K562 (cell line): ENCODE results near the gene CCNY. TPM values are rescaled to one million over a fixed set of nuclear protein-coding genes. Genes with fewer than 3 reads are reported as not detected.

Source experiments
- CBX8 ChIP-seq: fragments of 200-600 bp; sonication (generic); IDR thresholded peaks from 2 replicates; pipeline ENCODE4 v1.6.1; 2012; ENCODE audit warnings: borderline replicate concordance, mixed run types, low read depth, mild to moderate bottlenecking, moderate library complexity, mixed read lengths, low read length, control low read depth, inconsistent platforms; ENCODE audit not compliant: poor library complexity, severe bottlenecking; ENCODE audit errors: extremely low read depth
- CEBPG ChIP-seq, 3 experiments: fragments of 200-800 bp in 1 of 3; sonication (Bioruptor generic) in 1 of 3; sonication (generic) in 1 of 3; formaldehyde crosslinking in 1 of 3; IDR thresholded peaks in 2 of 3; conservative IDR thresholded peaks in 1 of 3; 2 replicates each; pipeline versions ENCODE4 v1.6.1 to v1.8.0; 2016 to 2022; ENCODE audit warnings: missing compliant biosample characterization in 2 of 3, missing genetic modification characterization in 2 of 3, mild to moderate bottlenecking in 1 of 3, missing genetic modification reagents in 1 of 3
- CXXC5 ChIP-seq: fragments of 250-450 bp; sonication (Bioruptor Pico); IDR thresholded peaks from 2 replicates; pipeline ENCODE4 v1.8.0; 2022; ENCODE audit warnings: inconsistent platforms, mild to moderate bottlenecking, moderate library complexity
- DACH1 ChIP-seq: fragments of 450-650 bp; IDR thresholded peaks from 2 replicates; pipeline ENCODE4 v1.6.1; 2018; ENCODE audit not compliant: partially characterized antibody
- EGR1 ChIP-seq: fragments of 450-650 bp; conservative IDR thresholded peaks from 2 replicates; pipeline ENCODE4 v1.6.1; 2017; ENCODE audit warnings: mild to moderate bottlenecking
- HMGXB4 ChIP-seq: sonication (generic); formaldehyde crosslinking; IDR thresholded peaks from 2 replicates; pipeline ENCODE4 v1.8.1; 2023; ENCODE audit warnings: mild to moderate bottlenecking, missing genetic modification reagents
- MTA1 ChIP-seq: fragments of 450-650 bp; IDR thresholded peaks from 2 replicates; pipeline ENCODE4 v1.6.1; 2017; ENCODE audit warnings: borderline replicate concordance
- NCOA2 ChIP-seq, 2 experiments: fragments of 450-650 bp; IDR thresholded peaks; 2 replicates each; pipeline ENCODE4 v1.6.1; 2018; ENCODE audit warnings: mild to moderate bottlenecking in 2 of 2, moderate library complexity in 1 of 2; ENCODE audit not compliant: partially characterized antibody in 2 of 2
- NRF1 ChIP-seq, 2 experiments: fragments of 450-650 bp; IDR thresholded peaks in 1 of 2; conservative IDR thresholded peaks in 1 of 2; 2 replicates each; pipeline ENCODE4 v1.6.1; 2014; ENCODE audit warnings: mild to moderate bottlenecking in 2 of 2
- RBM25 ChIP-seq: fragments of 200-400 bp; formaldehyde crosslinking; IDR thresholded peaks from 2 replicates; pipeline ENCODE4 v1.6.1; 2018; ENCODE audit warnings: low read length, low read depth, moderate library complexity; ENCODE audit not compliant: severe bottlenecking
- SAFB ChIP-seq: fragments of 200-400 bp; formaldehyde crosslinking; IDR thresholded peaks from 2 replicates; pipeline ENCODE4 v1.6.1; 2017; ENCODE audit warnings: low read depth, low read length, borderline replicate concordance
- TAF1 ChIP-seq: IDR thresholded peaks from 2 replicates; pipeline ENCODE4 v1.6.1; 2011; ENCODE audit warnings: mild to moderate bottlenecking, low read length, moderate library complexity; ENCODE audit not compliant: insufficient read depth, control insufficient read depth, severe bottlenecking; ENCODE audit errors: extremely low read depth
- TEAD1 ChIP-seq, 2 experiments: fragments of 450-650 bp in 1 of 2; sonication (generic) in 1 of 2; formaldehyde crosslinking; IDR thresholded peaks; 2 replicates each; pipeline versions ENCODE4 v1.4.0 to v1.8.0; 2020 to 2022; ENCODE audit warnings: mild to moderate bottlenecking in 2 of 2, missing genetic modification reagents in 1 of 2
- TEAD2 ChIP-seq: fragments of 450-650 bp; IDR thresholded peaks from 2 replicates; pipeline ENCODE4 v1.6.1; 2016; ENCODE audit warnings: missing genetic modification characterization, control low read depth, missing compliant biosample characterization
- WHSC1 ChIP-seq: IDR thresholded peaks from one replicate; pipeline ENCODE4 v1.6.1; 2012; ENCODE audit warnings: low read length, control low read depth, inconsistent platforms
- ZNF232 ChIP-seq: sonication (generic); formaldehyde crosslinking; IDR thresholded peaks from 2 replicates; pipeline ENCODE4 v1.8.0; 2022; ENCODE audit warnings: mild to moderate bottlenecking, missing genetic modification reagents
- polyA plus RNA-seq, 8 experiments: library from polyadenylated mRNA; depleted of rRNA in 4 of 8; stranded (reverse) in 5 of 8; unstranded in 3 of 8; fragments of >200 nt; fragmentation: Nextera tagmentation in 2 of 8; fragmentation: Illumina TruSeq in 1 of 8; extraction: Ambion mirVana in 2 of 8; extraction: Trizol in 1 of 8; gene quantifications; 2 replicates each; pipeline versions ENCODE4 v1.2.1 to v1.2.3, GENCODE V29; 2011 to 2014; ENCODE audit warnings: inconsistent platforms in 1 of 8, missing spikeins in 1 of 8
- total RNA-seq, 7 experiments: library from RNA; depleted of rRNA in 6 of 7; stranded (reverse); fragments of >200 nt in 6 of 7; fragmentation: Illumina TruSeq in 2 of 7; extraction: Trizol in 2 of 7; gene quantifications; 2 replicates each; pipeline versions ENCODE4 v1.2.1 to v1.2.3, GENCODE V29; 2011 to 2021; ENCODE audit warnings: low replicate concordance in 1 of 7
- TF ChIP-seq, protein P1 (sequence below): fragments of 250-450 bp; sonication (Bioruptor Pico); IDR thresholded peaks from 2 replicates; pipeline ENCODE4 v1.4.0; 2020

Gene CCNY
- total and polyA plus RNA-seq, 9 of the 15 experiments (the other 6 are each of a cell fraction or from before 2014, with no cell fraction given) = 8.4 to 109 (median 38.6) TPM

- TF ChIP-seq SAFB (no peak), HMGXB4 (no peak), WHSC1 (no peak), EGR1 (peak; percentile 72), NRF1 (conservative IDR thresholded peaks at IDR 0.05 in 1 of 2, IDR thresholded peaks at IDR 0.05 in 1 of 2) (peak in 1 of 2 experiments; percentile 23; a peak in 1 of 4 replicates), ZNF232 (CRISPR knock-in tag) (no peak), TEAD2 (no peak), CBX8 (no peak), NCOA2 (IDR thresholded peaks at IDR 0.05; ENCODE audit: partially characterized antibody in 2 of 2) (peak; percentile 48 to 73), CEBPG (CRISPR knock-in tag; IDR thresholded peaks at IDR 0.05) (no peak), CEBPG (tag; conservative IDR thresholded peaks at IDR 0.05 in 1 of 2, IDR thresholded peaks at IDR 0.05 in 1 of 2) (no peak), DACH1 (no peak), RBM25 (no peak), MTA1 (peak; percentile 91), TAF1 (no peak), CXXC5 (CRISPR knock-in tag) (peak; percentile 68), TEAD1 (CRISPR knock-in tag; IDR thresholded peaks at IDR 0.05) (peak; percentile 65 to 66; a peak in 3 of 4 replicates)
- TF ChIP-seq, protein P1, sequence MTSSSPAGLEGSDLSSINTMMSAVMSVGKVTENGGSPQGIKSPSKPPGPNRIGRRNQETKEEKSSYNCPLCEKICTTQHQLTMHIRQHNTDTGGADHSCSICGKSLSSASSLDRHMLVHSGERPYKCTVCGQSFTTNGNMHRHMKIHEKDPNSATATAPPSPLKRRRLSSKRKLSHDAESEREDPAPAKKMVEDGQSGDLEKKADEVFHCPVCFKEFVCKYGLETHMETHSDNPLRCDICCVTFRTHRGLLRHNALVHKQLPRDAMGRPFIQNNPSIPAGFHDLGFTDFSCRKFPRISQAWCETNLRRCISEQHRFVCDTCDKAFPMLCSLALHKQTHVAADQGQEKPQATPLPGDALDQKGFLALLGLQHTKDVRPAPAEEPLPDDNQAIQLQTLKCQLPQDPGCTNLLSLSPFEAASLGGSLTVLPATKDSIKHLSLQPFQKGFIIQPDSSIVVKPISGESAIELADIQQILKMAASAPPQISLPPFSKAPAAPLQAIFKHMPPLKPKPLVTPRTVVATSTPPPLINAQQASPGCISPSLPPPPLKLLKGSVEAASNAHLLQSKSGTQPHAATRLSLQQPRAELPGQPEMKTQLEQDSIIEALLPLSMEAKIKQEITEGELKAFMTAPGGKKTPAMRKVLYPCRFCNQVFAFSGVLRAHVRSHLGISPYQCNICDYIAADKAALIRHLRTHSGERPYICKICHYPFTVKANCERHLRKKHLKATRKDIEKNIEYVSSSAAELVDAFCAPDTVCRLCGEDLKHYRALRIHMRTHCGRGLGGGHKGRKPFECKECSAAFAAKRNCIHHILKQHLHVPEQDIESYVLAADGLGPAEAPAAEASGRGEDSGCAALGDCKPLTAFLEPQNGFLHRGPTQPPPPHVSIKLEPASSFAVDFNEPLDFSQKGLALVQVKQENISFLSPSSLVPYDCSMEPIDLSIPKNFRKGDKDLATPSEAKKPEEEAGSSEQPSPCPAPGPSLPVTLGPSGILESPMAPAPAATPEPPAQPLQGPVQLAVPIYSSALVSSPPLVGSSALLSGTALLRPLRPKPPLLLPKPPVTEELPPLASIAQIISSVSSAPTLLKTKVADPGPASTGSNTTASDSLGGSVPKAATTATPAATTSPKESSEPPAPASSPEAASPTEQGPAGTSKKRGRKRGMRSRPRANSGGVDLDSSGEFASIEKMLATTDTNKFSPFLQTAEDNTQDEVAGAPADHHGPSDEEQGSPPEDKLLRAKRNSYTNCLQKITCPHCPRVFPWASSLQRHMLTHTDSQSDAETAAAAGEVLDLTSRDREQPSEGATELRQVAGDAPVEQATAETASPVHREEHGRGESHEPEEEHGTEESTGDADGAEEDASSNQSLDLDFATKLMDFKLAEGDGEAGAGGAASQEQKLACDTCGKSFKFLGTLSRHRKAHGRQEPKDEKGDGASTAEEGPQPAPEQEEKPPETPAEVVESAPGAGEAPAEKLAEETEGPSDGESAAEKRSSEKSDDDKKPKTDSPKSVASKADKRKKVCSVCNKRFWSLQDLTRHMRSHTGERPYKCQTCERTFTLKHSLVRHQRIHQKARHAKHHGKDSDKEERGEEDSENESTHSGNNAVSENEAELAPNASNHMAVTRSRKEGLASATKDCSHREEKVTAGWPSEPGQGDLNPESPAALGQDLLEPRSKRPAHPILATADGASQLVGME (CRISPR knock-in tag) = peak; percentile 69; the same call in 1 of the 2 replicates
Measured at GRCh38 chr10:35391153-35391953, 55.0 kb downstream of the CCNY start (continued).
